Prostate gland (tissue), 2 donors: ENCODE results near the gene SERINC3.

ENCODE experiments used
- POLR2A ChIP-seq: fragments of 450-650 bp; IDR thresholded peaks from one replicate; pipeline ENCODE4 v1.6.1; 2016; ENCODE audit warnings: antibody characterized with exemption, mild to moderate bottlenecking
- TF ChIP-seq, protein P1 (sequence below), 4 experiments: fragments of 200-600 bp in 2 of 4; fragments of 450-650 bp in 2 of 4; sonication (generic) in 2 of 4; IDR thresholded peaks; 1 replicate in 3 of 4; 2 replicates in 1 of 4; pipeline ENCODE4 v1.5.1; 2016 to 2019; ENCODE audit warnings: antibody characterized with exemption in 4 of 4, mild to moderate bottlenecking in 2 of 4, moderate library complexity in 2 of 4

DNA sequence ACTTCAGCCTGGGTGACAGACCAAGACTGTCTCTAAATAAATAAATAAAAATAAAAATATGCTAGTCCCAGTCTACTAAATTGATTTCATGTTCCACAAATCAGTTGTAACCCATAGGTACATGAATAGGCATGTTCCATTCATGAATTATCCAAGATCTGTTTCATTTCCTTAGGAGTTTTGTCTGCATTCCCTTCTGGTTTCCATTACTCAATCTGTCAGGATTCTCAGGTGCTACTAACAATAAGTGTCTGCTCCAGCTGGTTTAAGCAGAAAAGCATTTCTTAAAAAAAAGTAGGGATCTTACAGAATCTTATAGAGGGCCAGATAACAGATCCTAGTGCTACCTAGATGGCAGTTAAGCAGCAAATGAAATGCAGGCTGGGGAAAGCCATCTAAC is 44.9 kb upstream of the SERINC3 start:
- TF ChIP-seq, protein P1, sequence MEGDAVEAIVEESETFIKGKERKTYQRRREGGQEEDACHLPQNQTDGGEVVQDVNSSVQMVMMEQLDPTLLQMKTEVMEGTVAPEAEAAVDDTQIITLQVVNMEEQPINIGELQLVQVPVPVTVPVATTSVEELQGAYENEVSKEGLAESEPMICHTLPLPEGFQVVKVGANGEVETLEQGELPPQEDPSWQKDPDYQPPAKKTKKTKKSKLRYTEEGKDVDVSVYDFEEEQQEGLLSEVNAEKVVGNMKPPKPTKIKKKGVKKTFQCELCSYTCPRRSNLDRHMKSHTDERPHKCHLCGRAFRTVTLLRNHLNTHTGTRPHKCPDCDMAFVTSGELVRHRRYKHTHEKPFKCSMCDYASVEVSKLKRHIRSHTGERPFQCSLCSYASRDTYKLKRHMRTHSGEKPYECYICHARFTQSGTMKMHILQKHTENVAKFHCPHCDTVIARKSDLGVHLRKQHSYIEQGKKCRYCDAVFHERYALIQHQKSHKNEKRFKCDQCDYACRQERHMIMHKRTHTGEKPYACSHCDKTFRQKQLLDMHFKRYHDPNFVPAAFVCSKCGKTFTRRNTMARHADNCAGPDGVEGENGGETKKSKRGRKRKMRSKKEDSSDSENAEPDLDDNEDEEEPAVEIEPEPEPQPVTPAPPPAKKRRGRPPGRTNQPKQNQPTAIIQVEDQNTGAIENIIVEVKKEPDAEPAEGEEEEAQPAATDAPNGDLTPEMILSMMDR (IDR thresholded peaks at IDR 0.05): no peak
- no peak for TF ChIP-seq POLR2A
